Activated CD8-positive, alpha-beta memory T cell treated with anti-CD3 and anti-CD28 coated beads, Interleukin-2, amount 50 U/mL, for 1 hour (primary cell): ENCODE measurements around the gene SDSL.

Experiments used
- DNase-seq: peaks from one replicate; pipeline ENCODE4 v3.0.0-alpha.2; 2020; ENCODE audit errors: extremely low read depth

Gene SDSL

DNA sequence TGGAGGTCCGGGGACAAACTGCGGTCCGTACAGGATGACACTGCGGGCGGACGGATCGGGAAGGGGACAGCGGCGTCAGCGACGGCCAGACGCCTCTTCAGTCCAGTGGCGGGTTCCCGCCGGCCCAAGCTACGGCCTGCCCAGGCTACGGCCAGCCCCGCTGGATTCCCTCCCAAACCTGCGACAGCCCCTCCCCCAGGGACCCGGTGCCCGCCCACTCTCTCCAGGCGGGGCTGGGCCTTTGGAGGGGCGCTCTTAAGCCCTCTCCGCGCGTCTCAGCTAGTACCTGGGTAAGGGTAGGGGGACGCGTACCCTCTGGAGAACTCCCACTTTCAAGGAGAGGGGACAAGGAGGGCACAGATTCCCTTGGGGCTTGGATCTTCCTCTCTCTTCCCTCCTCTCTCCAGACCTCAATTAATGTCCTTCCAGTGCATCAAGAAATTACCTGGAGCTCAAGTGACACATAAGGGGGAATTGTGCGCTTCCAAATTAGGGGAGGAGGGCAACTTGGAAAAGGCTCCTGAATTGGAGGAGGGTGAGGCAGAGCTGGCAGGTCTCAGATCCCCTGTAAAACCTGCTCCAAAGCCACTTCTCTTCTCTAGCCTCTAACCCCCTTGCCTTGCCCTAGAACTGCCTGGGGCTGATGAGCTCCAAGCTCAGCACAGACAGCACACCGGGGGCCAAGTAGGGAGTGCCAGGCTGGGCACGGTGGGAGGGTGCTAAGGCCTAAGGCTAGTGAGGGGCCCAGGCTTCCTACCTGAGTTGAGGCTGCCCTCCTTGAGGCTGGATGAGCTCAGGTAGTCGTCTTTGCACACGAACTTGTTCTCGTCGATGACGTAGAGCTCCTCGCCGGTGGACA, 46.4 kb downstream of the SDSL start:
- no peak for DNase-seq

DNA sequence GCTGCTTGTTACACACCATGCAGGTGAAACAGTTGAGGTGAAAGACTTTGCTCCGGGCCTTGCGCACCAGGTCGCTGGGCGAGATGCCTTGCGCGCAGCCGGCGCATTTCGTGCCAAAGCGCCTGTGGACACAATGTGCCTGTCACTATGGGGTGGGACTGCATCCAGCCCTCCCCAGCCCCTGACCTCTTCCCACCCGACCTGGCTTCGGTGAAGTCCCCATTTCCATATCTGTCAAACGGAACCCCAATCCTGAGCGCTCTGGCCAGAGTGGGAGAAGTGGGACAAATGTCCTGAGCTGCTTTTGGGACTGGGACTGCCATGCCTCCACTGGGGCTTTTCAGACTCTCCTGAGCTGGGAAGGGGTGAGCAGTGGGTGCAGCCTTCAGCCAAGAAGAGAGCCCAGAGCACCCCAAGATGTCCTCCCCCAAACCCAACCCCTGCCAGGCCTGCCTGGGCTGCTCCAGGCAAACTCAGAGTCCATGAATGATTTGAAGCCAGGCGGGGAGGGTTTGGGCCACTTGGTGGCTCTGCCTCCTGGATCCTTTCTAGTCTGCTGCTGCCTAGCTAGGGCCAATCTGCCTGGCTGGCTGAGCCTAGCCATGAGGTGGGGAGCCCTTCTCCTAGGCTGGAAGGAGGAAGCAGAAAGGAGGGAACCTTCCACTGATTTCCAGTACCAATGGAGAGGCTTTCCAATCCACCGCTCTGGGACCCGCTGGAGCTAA, 47.2 kb downstream of the SDSL start:
- no peak for DNase-seq

DNA sequence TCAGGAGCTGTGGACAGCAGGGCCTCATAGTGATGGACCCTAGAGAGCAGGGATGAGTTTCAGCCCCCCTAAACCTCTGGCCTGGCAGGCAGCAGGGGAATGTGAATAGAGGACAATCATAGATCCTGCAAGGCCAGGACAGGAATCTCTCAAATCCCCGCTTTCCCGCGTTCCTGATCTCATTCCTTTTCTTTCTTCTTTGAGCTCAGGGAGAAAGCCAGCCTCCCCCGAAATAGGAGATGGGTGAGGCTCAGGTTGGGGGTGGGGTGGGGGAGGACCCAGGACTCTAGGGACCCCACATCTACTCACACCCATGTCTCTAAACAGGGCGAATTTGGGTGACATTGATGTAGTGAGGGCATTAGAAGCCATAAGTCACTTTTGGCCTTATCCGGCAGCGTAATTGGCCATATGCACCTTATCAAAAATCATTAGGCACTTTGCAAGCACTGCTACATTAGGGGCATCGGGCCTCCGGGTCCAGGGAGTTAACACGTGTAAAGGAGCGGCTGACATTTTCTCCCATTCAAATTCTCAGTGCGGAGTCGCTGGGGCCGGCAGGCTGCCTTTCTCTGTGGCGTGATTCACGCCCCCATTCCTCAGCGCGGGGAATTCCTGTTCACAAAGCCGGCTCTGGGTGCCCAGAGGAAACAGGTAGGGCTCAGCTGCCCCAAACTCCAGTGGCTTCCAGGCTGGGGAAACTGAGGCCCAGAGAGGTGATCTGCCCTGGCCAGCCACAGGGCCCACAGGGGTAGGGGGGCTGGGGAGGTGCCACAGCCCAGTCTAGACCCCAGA, 48.0 kb downstream of the SDSL start:
- DNase-seq: no peak

DNA sequence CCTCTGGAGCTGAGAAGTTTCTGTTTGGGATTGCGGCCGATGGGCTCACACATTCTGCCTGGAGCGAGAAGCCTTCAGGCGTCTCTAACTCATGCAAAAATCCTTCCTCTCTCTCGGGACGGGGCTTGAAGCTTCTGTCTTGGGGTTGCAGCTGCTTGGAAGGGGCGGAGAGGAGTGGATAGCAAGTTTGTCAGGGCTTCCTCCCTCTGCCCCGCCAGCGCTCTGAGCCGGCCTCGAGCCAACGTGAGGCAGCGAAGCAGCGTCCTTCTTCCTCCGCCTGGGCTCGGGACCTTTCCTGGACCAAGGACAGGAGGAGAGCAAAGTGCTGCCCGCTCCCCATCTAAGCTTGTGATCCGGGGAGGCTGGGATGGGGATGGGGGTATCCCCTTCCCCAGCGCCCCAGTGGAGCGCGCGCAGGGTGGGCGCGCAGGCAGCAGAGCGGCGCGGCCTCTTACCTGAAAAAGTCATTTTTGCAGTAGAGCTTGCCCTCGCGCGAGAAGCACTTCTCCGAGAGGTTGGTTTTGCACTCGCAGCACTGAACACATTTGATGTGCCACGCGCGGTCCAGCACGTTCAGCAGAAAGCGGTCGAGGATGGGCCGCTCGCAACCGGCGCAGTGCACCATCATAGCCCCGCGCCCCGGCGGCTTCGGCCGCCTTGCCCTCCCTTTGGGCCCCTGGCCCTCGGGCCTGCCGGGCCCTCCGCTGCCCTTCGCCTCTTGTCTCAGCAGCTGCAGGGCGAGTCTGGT, 48.9 kb downstream of the SDSL start:
- DNase-seq: no peak

DNA sequence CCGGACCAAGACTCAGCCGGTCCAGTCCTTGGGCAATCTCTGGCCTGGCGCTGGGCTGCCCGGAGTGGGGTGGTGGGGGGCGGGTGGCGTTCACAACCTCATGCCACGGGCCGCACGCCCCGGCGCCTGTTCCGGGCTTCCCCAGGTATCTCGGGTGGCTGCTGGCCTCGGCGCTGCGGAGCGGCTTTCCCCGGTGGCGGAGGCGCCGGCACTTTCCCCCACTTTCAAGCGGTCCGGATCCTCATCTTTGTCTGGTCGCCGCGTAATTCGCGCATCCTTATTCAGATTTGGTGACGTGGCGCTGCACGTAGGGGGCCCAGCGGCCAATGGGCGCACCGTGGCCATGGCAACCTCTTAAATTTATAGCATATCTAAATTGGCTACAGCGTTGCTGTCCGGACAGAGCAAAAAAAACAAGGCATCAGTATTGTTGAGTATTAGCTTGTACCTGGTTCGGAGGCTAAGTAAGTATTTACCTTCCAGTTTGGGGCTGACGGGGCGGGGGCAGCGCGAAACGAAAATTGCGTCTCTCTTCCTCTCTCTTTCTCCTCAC, 49.5 kb downstream of the SDSL start, which contains the start of gene LHX5:
TSS of gene LHX5 (minus strand) at position 253 of the 553 bp plus-strand sequence. CDS start 373 bp downstream, outside the sequence.
- DNase-seq: no peak

DNA sequence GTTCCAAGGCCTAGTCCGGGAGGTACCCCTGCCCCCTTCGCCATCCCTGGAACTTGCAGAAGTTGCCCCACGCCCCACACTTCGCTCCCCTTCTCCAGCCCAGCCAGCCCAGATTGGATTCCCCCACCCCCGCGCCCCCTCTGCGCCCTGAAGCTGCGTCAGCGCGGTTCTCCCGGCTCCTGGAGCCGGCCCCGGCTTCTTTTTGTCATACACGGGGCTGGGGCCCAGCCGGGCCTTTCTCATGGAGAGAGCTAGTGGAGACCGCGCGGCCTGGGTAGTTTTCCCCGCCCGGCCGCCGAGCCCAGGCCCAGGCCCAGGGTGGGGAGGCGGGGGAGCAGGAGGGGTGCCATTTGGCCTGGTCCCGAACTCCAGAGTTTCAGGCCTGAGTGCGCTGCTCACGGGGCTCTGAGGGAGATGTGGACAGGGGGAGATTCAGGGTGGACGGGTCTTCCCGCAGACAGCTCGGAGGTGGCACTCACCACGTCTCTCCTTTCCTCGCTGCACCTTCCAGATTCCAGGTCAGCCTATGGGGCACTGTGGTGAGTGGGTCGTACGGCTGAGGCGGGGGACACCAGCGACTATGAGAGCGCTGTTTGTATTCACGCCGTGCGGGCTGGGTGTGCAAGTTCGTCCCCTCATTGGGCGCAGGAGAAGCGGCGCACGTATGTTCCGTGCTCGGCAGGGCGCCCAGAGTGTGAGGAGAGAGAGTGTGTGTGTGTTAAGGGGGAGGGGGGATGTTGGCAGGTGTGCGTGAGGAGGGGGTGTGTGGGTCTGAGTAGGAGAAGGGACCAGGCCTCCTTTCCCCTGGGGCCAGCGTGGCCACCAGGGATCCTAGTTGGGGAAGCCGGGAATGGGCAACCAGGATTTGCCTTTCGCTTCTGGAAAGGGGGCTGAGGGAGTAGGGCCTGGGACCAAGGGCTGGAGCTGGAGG, 50.3 kb downstream of the SDSL start:
- no peak for DNase-seq

DNA sequence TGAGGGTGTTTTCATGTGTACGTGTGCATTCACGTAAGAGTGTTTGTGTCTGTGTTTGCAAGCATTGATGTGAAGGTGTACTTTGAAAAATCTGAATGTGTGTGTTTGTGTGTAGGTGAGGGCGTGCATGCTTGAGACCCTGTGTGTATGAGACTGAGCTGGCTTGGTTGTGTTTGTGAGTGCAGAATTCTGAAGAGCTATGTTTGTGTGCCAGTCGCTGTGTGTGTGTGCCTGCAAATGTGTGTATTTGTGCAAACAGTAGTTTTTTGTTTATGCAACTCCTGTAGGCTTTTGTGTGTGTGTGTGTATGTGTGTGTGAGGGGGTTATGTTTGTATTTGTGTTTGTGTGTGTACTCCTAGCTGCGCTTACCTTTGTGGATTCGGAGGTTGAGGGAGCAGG, 51.2 kb downstream of the SDSL start:
- DNase-seq: no peak

DNA sequence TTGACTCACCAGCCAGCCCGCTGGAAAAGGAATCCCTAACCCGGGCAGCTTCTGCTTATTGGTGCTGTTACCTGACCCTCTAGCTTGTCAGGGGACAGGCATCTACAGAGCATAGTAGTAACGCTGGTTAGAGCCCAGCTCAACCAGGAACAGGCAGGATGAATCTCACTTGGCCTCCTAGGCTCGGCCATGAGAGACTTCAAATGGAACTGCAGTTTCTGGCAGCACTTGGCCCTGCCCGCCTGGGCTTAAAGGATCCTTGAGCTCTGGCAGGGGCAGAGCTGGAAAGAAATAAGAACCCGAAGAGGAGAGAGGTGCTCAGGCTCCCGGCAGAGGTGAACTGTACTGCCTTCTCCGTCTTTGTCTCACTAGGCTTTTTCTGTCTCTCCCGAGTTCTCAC, 51.8 kb downstream of the SDSL start:
- DNase-seq: no peak

DNA sequence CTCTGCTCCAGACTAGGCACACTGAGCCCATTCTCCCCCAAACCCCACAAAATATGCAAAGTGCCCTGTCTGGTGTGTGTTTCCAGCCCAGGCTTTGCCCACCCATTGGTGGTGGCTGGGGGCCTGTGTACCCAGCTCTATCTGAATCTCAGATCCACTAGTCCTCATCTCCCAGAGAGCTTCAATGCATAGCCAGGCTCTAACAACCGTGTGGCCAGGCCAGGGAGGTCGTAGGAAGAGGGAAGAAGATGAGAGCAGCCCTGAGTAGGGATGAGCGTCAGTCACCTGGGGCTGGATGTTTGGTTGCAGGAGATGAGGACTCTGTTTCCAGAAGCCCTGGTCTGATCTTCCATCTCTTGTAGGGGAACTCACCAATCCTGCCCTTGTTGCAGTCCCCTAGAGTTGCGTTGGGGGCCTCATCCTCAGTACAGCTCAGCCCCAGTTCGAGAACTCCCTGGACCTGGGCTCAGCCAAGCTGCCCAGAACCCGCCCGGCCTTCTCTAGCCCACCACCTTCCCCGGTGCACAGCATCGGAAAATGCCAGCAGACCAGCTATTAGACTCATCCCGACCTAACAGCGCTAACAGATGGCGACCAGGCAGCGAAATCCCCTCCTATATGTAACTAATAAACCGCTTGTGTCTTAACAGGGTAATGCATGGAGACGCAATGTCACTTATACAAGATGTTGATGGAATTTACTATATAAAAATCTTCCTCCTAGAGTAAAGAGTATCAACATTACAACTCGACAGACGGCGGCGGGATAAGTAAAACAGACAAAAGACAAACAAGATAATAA, 52.7 kb downstream of the SDSL start:
- DNase-seq: no peak

DNA sequence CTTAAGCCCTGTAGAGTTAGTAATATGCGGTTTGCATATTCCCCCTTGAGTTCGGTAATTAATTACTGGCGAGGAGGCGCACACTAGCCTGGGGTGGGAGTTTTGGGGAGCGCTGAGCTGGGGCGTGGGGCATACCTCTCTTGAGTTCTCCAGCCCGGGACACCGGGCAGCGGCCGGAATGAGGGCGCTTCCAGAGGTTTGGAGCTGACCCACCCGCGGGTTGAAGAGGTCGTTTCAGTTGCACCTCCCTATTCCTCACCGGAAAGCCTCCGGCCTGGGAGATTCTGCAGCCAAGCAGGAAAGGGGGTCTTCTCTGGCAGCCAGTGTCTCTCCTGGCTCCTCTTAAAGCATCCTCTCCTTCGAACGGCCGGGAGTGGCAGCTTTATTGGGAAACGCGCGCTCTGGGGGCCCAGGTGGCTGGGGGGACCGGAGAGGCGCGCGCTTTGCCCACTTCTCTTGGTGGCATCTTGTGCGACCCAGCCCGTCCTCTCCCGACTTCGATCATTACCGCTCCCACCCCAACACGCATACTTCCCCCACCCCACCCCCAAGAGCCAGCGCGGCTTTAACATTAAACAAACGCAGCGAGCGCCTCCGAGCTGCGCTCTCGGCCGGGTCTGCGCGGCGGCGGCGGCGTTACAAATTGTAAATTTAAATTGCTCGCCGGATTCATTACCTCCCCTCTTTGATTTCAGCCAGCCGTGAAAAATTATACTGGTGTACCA, 53.4 kb downstream of the SDSL start:
- DNase-seq: no peak

DNA sequence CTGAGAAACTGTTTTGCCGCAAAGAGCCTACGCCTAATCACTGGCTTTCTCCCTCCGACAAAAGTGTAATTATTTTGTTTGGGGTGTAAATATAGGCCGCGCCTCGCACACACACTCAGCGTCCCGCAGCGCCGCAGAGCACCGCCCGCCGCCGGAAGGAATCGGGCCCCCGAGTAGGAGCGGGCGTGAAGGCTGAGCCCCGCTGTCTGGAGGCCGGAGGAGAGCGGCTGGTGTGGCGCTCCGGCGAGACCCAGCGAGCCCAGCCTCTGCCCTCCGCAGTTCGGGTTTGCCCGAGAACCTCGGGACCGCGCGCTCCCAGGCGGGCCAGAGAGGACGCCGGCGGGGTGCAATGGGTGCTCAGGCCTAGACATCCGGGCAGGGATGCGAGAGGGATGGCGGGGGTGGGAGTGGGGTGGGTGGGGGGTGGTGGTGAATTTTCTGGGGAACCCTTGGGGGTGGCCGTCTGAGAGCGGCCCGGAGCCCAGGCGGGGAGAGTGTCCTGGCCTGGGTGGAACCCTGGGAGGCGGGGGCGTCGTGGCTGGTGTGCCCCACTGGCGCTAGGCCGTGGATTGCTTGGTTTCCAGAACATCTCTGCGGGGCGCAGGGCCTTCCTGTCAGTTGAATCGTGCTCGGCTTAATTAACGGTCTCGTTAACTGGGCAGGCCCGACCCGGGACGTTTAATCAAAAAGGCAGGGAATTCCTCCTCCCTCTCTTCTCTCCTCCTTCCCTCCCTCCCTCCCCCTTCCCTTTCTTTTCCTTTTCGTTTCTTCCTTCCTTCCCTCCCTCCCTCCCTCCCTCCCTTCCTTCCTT, 54.2 kb downstream of the SDSL start:
- DNase-seq: no peak

DNA sequence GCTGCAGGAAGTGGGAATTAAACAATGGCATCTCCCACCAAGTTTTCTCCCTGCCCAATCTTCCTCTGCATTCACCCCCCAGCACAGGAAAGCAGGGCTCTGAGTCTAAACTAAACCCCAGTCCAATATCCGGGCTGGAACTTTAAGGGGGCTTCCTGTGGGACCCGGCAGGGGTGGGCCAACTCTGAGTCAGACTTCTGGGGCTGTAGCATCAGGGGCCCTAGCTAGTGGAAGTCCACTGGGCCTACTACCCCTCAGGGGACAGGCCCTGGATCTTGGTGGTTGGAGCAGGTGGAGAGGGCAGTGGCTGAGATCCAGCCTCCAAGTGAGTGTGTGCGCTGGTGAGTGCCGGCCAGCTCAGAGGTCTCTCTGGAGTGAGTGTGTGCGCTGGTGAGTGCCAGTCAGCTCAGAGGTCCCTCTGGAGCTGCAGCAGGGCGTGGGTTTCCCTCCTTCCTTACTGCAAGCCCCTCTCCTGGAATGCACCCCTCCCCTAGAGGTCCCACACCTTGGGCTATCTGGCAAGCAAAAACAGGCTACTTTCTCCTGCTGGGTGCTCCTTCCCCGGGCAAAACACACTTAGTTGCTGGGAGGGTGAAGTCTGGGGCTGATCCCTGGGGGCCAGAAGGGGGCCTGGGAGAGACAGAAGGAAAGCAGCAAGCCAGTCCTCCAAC, 55.1 kb downstream of the SDSL start:
- no peak for DNase-seq

DNA sequence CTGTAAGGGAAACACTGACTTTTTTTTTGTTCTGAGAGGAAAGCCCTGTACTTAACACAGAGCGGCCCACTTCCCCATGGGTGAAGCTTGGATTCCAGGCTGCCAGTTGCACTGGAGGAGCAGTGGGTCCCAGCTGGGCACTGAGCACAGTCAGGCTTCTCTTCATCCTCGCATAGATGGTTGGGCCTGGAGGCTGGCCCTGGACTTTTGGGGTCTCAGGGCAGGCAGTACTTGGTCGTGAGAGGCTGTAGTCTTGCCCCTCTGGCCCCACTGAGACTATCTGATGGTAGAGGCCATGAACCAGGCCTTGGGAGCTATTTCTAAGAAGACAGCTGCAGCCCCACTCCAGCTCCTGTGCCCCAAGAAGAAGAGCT, 55.6 kb downstream of the SDSL start:
- no peak for DNase-seq

DNA sequence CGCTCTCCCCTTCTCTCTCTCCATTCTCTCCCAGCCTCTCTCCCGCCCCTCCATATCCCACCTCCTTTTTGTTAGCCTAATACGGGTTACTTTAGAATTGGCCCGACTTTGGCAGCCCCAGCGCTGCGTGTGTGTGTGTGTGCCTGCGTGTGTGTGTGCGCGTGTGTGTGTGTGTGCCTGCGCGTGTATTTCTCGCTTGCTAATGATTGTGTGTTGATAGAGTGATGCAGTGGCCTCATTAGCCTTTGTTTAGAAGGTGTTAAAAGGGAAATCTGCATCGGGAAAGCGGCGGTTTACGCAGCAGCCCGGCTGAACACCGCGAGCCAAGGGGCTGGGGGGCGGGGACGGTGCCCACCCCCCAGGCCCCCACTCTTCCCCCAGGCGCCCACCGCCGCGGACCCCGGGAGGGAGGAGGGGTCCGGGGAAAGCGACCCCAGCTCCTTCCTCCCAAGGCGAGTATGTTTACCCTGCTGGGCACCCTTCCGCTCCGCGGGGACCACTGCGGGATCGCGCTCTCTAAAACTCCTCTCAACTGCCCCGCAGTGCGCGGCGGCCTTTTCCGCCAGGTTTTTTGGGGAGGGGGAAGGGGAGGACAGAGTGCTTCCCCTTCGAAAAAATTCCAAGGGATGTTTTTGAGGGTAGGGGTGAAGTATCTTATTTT, 56.3 kb downstream of the SDSL start:
- no peak for DNase-seq

DNA sequence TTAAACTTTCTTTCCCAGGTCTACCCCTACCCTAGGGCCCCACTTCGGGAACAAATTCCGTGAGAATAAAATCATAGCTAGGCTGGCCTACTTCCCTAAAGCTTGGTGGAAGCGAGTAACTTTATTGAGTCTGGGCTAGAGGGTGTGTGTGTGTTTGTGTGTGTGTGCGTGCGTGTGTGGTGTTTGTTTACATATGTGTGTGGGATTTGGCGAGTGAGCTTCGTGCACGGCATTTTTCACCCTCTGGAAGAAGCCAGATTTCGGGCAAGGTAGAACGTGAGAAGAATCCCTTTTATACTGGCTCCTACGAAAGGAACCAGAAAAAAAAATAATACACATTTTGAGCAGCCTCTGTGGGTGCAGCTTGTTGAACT, 57.0 kb downstream of the SDSL start:
- DNase-seq: no peak

DNA sequence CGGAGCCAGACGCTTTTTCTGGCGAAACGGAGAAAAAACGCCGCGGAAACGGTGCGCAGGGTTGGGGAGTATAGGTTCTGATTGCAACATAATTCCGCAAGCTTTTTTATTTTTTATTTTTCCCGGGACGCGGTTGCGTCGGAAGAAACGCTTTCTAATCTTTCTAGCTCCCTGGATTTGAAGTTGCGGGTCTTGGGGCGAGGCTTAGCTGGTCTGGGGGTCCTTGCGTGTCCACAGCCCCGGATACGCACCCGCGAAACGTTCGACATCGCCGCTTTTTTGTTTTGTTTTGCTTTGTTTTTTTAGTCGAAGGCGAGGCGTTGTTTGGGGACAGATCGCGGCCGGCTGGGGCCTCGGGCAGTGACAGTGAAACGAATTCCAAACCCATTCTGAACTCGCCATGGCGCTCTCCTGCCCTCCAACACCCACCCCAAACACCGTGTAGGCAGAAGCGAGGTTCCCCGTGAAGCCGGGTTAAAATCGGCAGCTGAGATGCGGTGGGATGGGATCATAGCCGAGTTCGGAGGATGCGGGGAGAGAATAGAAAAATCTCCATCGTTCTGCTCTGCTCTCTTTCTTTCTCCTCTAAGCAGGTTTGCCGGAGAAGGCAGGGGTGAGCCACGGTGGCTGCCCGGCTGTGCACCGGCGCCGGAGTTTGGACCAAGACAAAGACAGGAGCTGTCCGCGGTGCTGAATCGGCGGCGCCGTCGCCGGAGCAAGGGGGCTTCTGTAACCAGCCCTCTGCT, 57.6 kb downstream of the SDSL start:
- DNase-seq: no peak
